ENCODE measurements around the gene ANKRD13D.

DNA sequence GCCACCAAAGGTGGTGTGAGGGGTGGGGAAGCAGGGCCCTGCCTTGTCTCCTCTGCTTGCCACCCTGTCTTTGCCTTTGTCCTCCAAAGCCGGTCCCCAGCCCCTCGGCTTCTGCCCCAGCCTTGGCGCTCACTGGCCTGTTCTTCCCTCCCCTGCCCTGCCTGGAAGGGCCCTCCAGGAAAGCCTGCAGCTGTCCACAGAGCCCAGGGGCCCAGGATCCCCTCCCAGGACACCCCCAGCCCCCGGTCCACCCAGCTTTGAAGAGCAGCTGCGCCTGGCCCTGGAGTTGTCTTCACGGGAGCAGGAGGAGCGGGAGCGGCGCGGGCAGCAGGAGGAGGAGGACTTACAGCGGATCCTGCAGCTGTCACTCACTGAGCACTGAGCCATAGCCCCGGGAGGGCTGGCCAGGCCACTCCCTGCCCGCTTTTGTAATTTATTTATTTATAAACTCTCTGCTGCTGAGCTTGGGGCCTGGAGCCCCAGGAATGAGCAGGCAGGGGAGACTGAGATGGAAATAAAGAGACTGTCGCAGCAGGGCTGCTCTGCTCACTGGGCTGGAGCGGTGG is 12.9 kb downstream of the ANKRD13D start:
- TF ChIP-seq, protein P1, sequence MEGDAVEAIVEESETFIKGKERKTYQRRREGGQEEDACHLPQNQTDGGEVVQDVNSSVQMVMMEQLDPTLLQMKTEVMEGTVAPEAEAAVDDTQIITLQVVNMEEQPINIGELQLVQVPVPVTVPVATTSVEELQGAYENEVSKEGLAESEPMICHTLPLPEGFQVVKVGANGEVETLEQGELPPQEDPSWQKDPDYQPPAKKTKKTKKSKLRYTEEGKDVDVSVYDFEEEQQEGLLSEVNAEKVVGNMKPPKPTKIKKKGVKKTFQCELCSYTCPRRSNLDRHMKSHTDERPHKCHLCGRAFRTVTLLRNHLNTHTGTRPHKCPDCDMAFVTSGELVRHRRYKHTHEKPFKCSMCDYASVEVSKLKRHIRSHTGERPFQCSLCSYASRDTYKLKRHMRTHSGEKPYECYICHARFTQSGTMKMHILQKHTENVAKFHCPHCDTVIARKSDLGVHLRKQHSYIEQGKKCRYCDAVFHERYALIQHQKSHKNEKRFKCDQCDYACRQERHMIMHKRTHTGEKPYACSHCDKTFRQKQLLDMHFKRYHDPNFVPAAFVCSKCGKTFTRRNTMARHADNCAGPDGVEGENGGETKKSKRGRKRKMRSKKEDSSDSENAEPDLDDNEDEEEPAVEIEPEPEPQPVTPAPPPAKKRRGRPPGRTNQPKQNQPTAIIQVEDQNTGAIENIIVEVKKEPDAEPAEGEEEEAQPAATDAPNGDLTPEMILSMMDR (IDR thresholded peaks at IDR 0.05) = no peak
- TF ChIP-seq POLR2A (IDR thresholded peaks at IDR 0.05) = peak in 1 of 2 donors; percentile 23
